22Rv1 (cell line): ENCODE results near the gene GCSAML.

Experiments
- ZFX ChIP-seq: fragments of 450-650 bp; IDR thresholded peaks from 2 replicates; pipeline ENCODE4 v1.6.1; 2017; ENCODE audit warnings: antibody characterized with exemption, borderline replicate concordance
- TF ChIP-seq, protein P1 (sequence below): fragments of 450-650 bp; IDR thresholded peaks from 2 replicates; pipeline ENCODE4 v1.5.1; 2017; ENCODE audit warnings: mild to moderate bottlenecking

GRCh38 chr1:247557926-247558674, 9.2 kb downstream of the GCSAML start:
- TF ChIP-seq, protein P1, sequence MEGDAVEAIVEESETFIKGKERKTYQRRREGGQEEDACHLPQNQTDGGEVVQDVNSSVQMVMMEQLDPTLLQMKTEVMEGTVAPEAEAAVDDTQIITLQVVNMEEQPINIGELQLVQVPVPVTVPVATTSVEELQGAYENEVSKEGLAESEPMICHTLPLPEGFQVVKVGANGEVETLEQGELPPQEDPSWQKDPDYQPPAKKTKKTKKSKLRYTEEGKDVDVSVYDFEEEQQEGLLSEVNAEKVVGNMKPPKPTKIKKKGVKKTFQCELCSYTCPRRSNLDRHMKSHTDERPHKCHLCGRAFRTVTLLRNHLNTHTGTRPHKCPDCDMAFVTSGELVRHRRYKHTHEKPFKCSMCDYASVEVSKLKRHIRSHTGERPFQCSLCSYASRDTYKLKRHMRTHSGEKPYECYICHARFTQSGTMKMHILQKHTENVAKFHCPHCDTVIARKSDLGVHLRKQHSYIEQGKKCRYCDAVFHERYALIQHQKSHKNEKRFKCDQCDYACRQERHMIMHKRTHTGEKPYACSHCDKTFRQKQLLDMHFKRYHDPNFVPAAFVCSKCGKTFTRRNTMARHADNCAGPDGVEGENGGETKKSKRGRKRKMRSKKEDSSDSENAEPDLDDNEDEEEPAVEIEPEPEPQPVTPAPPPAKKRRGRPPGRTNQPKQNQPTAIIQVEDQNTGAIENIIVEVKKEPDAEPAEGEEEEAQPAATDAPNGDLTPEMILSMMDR, result no peak
- TF ChIP-seq ZFX, result no peak
